ENCODE measurements around the gene PCED1B.
"Not testable (repeated sequence)": the region's sequence is repeated elsewhere in the genome, so short reads cannot be mapped to it uniquely, and the experiment has no call there.

The PCED1B gene

GRCh38 chr12:47095446-47096236 is 16.2 kb downstream of the PCED1B start:
- FAIRE-seq: no peak

- FAIRE-seq: no peak
These were observed 18.0 kb downstream of the PCED1B start for GRCh38 chr12:47097276-47097896.

- FAIRE-seq: no peak
These were observed 18.7 kb downstream of the PCED1B start for GRCh38 chr12:47098099-47098498.

GRCh38 chr12:47099610-47100009 is 20.2 kb downstream of the PCED1B start:
- FAIRE-seq: no peak

GRCh38 chr12:47100160-47100559 is 20.7 kb downstream of the PCED1B start:
- peak; percentile 25 for FAIRE-seq

- FAIRE-seq: no peak
These were observed 23.0 kb downstream of the PCED1B start for GRCh38 chr12:47102406-47102805.

GRCh38 chr12:47102845-47103651 is 23.6 kb downstream of the PCED1B start:
- FAIRE-seq: no peak

- FAIRE-seq: no peak
These were observed 26.7 kb downstream of the PCED1B start for GRCh38 chr12:47105914-47106674.

GRCh38 chr12:47107446-47107845 is 28.0 kb downstream of the PCED1B start:
- FAIRE-seq: no peak

GRCh38 chr12:47107926-47108325 is 28.5 kb downstream of the PCED1B start:
- FAIRE-seq: no peak

- no peak for FAIRE-seq
These were observed 30.7 kb downstream of the PCED1B start for GRCh38 chr12:47110011-47110541.

- no peak for FAIRE-seq
These were observed 31.4 kb downstream of the PCED1B start for GRCh38 chr12:47110718-47111391.

GRCh38 chr12:47111392-47111778 is 32.0 kb downstream of the PCED1B start:
- no peak for FAIRE-seq

- no peak for FAIRE-seq
These were observed 32.4 kb downstream of the PCED1B start for GRCh38 chr12:47111854-47112253.

GRCh38 chr12:47112679-47113078 is 33.3 kb downstream of the PCED1B start:
- no peak for FAIRE-seq

- FAIRE-seq: no peak
These were observed 35.1 kb downstream of the PCED1B start for GRCh38 chr12:47114481-47114892.

- FAIRE-seq: not testable (repeated sequence)
These were observed 37.9 kb downstream of the PCED1B start for GRCh38 chr12:47117305-47117704.

- no peak for FAIRE-seq
These were observed 41.3 kb downstream of the PCED1B start for GRCh38 chr12:47120736-47121135.

GRCh38 chr12:47121146-47121545 is 41.7 kb downstream of the PCED1B start:
- FAIRE-seq: no peak

- FAIRE-seq: no peak
These were observed 43.2 kb downstream of the PCED1B start for GRCh38 chr12:47122602-47123001.

GRCh38 chr12:47123730-47124129 is 44.3 kb downstream of the PCED1B start:
- FAIRE-seq: peak; percentile 14

- no peak for FAIRE-seq
These were observed 45.0 kb downstream of the PCED1B start for GRCh38 chr12:47124451-47124850.

Measured in A204.1 (cell line).